AG04449 (cell line): Measurements from ENCODE around the gene EML4.
A peak's percentile ranks its signal among the peaks of the same experiment; 100 is the strongest.

Experiments used
- CTCF ChIA-PET: fragments of 350-600 bp; formaldehyde crosslinking; extraction: SDS; loops from one replicate; lab custom pipeline; 2021; ENCODE audit warnings: antibody characterized with exemption; lab: Yijun Ruan, JAX
- POLR2A ChIA-PET: fragments of 400-600, 350-600 bp; formaldehyde crosslinking; extraction: SDS; loops from one replicate; lab custom pipeline; 2020; ENCODE audit warnings: antibody characterized with exemption, inconsistent platforms; lab: Yijun Ruan, JAX
- DNase-seq: peaks from one replicate; pipeline ENCODE4 v3.0.0-alpha.2; 2010; ENCODE audit warnings: low read depth, low spot score
- H3K4me3 ChIP-seq: 2 replicates; pipeline ENCODE4 v1.5.1; 2011; ENCODE audit warnings: low read depth, mild to moderate bottlenecking, control low read depth, low read length
- TF ChIP-seq, protein P1 (sequence below): IDR thresholded peaks from one replicate; pipeline ENCODE4 v1.5.1; 2011; ENCODE audit warnings: mild to moderate bottlenecking, moderate library complexity, low read length, control low read depth, inconsistent platforms; ENCODE audit not compliant: insufficient read depth; ENCODE audit errors: missing control alignments

EML4 gene

GRCh38 chr2:42314892-42315468, 145.8 kb downstream of the EML4 start:
- DNase-seq = peak; percentile 87
- ChIA-PET CTCF (interaction anchor here (0.7 to 2.8 kb wide), 6 partner anchors 12 to 461 kb away, joined by 3 to 14 read pairs (median 4); no protein-coding TSS in a partner anchor), POLR2A (interaction anchor here (0.7 kb wide), 1 partner anchor 186 kb away, joined by 3 read pairs; no protein-coding TSS in a partner anchor)
- TF ChIP-seq, protein P1, sequence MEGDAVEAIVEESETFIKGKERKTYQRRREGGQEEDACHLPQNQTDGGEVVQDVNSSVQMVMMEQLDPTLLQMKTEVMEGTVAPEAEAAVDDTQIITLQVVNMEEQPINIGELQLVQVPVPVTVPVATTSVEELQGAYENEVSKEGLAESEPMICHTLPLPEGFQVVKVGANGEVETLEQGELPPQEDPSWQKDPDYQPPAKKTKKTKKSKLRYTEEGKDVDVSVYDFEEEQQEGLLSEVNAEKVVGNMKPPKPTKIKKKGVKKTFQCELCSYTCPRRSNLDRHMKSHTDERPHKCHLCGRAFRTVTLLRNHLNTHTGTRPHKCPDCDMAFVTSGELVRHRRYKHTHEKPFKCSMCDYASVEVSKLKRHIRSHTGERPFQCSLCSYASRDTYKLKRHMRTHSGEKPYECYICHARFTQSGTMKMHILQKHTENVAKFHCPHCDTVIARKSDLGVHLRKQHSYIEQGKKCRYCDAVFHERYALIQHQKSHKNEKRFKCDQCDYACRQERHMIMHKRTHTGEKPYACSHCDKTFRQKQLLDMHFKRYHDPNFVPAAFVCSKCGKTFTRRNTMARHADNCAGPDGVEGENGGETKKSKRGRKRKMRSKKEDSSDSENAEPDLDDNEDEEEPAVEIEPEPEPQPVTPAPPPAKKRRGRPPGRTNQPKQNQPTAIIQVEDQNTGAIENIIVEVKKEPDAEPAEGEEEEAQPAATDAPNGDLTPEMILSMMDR = no peak
- H3K4me3 ChIP-seq = no peak overlapping the region

DNA sequence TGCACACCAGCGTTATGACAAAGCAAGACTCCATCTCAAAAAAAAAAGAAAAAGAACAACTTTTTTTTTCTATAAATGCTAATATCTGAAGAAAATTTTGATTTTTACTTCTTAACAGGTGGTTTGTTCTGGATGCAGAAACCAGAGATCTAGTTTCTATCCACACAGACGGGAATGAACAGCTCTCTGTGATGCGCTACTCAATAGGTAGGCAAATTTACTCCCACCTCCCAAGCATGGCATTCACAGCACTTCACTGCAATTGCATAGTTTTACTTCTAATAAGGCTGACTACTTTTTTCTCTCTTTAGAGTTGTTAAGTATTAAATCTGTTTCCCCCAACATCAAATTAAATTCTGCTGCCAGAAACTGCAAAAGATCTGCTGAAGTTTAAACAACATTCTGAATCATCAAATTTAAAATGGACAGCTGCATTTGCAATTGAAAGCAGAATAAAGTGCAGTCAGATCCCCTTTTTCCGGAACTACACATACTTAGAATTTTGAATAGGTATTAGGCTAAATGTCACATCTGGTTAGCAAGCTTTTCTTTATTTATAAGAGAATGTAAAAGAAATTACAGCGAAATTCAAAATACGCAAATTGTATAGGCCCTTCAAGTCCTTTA, 146.8 kb downstream of the EML4 start:
- CTCF ChIA-PET = interaction anchor here (1.0 to 2.5 kb wide), 5 partner anchors 13 to 446 kb away, joined by 3 to 10 read pairs (median 4); no protein-coding TSS in a partner anchor

DNA sequence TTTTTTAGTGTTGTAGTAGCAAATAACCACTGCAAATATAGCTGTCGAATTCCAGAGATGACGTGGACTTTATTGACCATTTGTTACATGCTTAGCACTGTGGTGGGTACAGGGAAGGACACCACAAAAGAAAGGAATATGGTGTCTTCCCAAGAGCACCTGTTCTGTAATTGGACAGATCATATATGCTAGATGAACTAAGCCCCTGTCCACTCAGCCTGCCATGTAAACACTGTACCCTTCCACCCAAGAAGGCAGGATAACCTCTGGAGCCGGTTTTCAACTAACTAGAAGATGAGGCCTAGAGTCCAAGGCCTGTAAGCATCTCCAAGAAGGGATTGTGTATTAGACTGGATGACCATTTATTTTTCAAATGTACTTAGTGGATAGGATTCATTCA, 147.8 kb downstream of the EML4 start:
- DNase-seq = no peak
- H3K4me3 ChIP-seq = no peak overlapping the region
- ChIA-PET POLR2A (no interaction called here), CTCF (interaction anchor here (1.0 to 2.5 kb wide), 5 partner anchors 12 to 447 kb away, joined by 3 to 10 read pairs (median 4); no protein-coding TSS in a partner anchor)
- TF ChIP-seq, protein P1 = no peak

More for the DNA sequence above, 146.8 kb downstream of the EML4 start:
- TF ChIP-seq, protein P1 = no peak
- DNase-seq = no peak
- POLR2A ChIA-PET = no interaction called here
- H3K4me3 ChIP-seq = no peak overlapping the region

DNA sequence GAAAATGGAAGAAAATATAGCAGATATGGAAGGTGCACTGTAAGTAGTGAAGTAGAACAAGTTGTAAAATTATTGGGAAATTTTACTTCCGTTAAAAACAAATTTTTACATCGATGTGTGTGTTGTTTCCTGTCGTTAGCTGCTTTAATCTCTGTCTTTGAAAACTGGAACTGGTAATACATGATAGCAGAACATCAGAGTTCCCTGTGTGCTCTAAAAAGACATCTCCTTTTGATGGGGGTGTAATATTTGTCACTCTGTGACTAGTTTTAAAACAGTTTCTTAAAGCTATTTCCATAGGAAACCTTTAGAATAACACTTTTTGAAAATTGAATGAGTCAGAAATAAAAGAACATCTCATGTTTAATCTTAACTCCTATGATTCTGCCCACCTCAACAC, 148.3 kb downstream of the EML4 start:
- TF ChIP-seq, protein P1 = no peak
- no peak for DNase-seq
- POLR2A ChIA-PET = no interaction called here
- CTCF ChIA-PET = interaction anchor here (2.5 kb wide), 1 partner anchor 221 kb away, joined by 10 read pairs; no protein-coding TSS in a partner anchor
- H3K4me3 ChIP-seq = no peak overlapping the region

DNA sequence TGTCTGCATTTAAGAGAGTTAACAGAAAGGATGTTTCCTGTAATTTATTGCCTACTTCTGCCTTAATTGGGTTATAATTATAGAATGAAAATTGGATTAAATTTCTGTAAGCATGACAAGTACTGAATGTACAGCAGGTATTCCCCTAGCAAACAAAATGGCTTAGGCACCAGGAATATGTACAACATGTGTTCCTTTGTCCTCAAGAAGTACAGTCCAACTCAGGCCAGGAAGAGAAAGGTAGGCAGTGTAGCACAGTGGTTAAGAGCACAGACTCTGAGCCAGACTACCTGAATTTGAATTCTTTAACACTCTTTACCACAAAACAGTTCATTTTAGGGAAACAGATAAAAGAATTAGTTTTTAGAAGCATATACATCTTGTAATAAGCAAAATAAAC, 148.8 kb downstream of the EML4 start:
- H3K4me3 ChIP-seq = no peak overlapping the region
- DNase-seq = no peak
- TF ChIP-seq, protein P1 = no peak
- POLR2A ChIA-PET = no interaction called here
- CTCF ChIA-PET = interaction anchor here (2.5 kb wide), 1 partner anchor 221 kb away, joined by 10 read pairs; no protein-coding TSS in a partner anchor

DNA sequence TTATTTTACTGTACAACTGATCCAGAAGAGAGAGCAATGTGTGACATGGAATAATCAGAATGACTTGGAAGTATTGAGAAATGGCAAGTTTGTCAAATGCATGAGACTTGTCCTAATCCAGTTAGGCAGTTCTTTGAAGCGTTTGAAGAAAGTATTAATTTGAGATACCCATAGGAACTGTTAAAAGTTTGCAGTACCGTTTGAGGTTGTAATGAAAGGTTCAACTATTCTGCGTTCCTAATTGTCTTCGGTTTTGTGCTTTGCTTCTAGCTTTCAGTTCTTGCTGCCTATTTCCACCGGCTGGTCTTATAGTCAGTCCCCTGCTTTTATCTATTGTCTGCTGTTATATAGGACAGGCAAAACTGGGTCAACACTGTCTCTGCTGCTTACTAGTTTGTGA, 150.1 kb downstream of the EML4 start:
- POLR2A ChIA-PET = no interaction called here
- CTCF ChIA-PET = interaction anchor here (0.7 to 1.2 kb wide), 4 partner anchors 9 to 227 kb away, joined by 3 to 5 read pairs (median 3); no protein-coding TSS in a partner anchor
- TF ChIP-seq, protein P1 = no peak
- no peak overlapping the region for H3K4me3 ChIP-seq
- no peak for DNase-seq
